Kidney (tissue), 14 donors: ENCODE results near the gene CCNH. TPM values are rescaled to one million over a fixed set of nuclear protein-coding genes. Genes with fewer than 3 reads are reported as not detected.

Experiments
- DNase-seq, 5 donors: peaks; one replicate each; pipeline ENCODE4 v3.0.0-alpha.2; 2013 to 2020
- FAIRE-seq: peaks from 2 replicates; lab custom pipeline; 2012; peaks lifted over from hg19 to GRCh38; lab: Jason Lieb, UNC
- H3K27ac ChIP-seq, 2 donors: one replicate each; pipeline ENCODE4 v1.7.0; 2013; ENCODE audit warnings: low read depth in 2 of 2, low read length in 2 of 2, inconsistent platforms in 1 of 2
- H3K27me3 ChIP-seq: one replicate; pipeline ENCODE4 v1.7.1; 2013; ENCODE audit warnings: low read length, inconsistent platforms; ENCODE audit not compliant: control insufficient read depth, insufficient read depth
- H3K36me3 ChIP-seq, 3 donors: one replicate each; pipeline versions ENCODE4 v1.7.0 to v1.7.1; 2013; ENCODE audit warnings: low read length in 3 of 3, control low read depth in 1 of 3, inconsistent platforms in 1 of 3; ENCODE audit not compliant: insufficient read depth in 3 of 3, control insufficient read depth in 2 of 3
- H3K4me1 ChIP-seq, 3 donors: one replicate each; pipeline versions ENCODE4 v1.7.0 to v1.7.1; 2013; ENCODE audit warnings: low read length in 3 of 3, inconsistent platforms in 1 of 3, low read depth in 1 of 3; ENCODE audit not compliant: control insufficient read depth in 2 of 3, insufficient read depth in 2 of 3
- H3K4me3 ChIP-seq, 3 donors: one replicate each; pipeline versions ENCODE4 v1.7.0 to v1.8.1; 2013; ENCODE audit warnings: low read length in 3 of 3, control low read depth in 1 of 3, inconsistent platforms in 1 of 3
- H3K9ac ChIP-seq, 3 donors: one replicate each; pipeline versions ENCODE4 v1.7.0 to v1.7.1; 2013; ENCODE audit warnings: low read length in 3 of 3, control low read depth in 1 of 3, inconsistent platforms in 1 of 3
- H3K9me3 ChIP-seq, 3 donors: one replicate each; pipeline versions ENCODE4 v1.7.0 to v1.7.1; 2013; ENCODE audit warnings: low read length in 3 of 3, control low read depth in 1 of 3, inconsistent platforms in 1 of 3; ENCODE audit not compliant: control insufficient read depth in 2 of 3, insufficient read depth in 1 of 3
- intact Hi-C: fragments of 100-400 bp; cut with DNase I; formaldehyde crosslinking; loops from one replicate; pipeline ENCODE4 v1.11.1; 2022
- polyA plus RNA-seq: library from polyadenylated mRNA; stranded (reverse); fragments of 350-450 nt; fragmentation: Illumina TruSeq; extraction: RNeasy Lipid Tissue Mini Kit (QIAGEN cat#74804); gene quantifications from one replicate; pipeline ENCODE4 v1.2.3, GENCODE V29; 2014; ENCODE audit warnings: low read depth, low replicate concordance; ENCODE audit not compliant: insufficient read depth
- total RNA-seq: library from RNA; stranded (reverse); fragmentation: NEBNext Ultra II Directional; extraction: Animal tissue kit (Norgen Biotek cat#: 25700); gene quantifications from one replicate; pipeline ENCODE4 v1.2.1, GENCODE V29; 2021
- TF ChIP-seq, protein P1 (sequence below): IDR thresholded peaks from 3 replicates; pipeline ENCODE4 v1.5.1; 2012; ENCODE audit warnings: mild to moderate bottlenecking, moderate library complexity, borderline replicate concordance; ENCODE audit not compliant: insufficient read depth; ENCODE audit errors: extremely low read depth
- donor health status: control.
- donor health status: control.
- donor health status: control.
- donor health status: control.
- donor health status: control.
- donor health status: DM: yes; HTN: yes; CAD: no.
- donor health status: Normal renal cell carcinoma (clear cell type).

CCNH gene
- total and polyA plus RNA-seq, 2 donors from 2014 or later, result 49.7 to 52.6 TPM

DNA sequence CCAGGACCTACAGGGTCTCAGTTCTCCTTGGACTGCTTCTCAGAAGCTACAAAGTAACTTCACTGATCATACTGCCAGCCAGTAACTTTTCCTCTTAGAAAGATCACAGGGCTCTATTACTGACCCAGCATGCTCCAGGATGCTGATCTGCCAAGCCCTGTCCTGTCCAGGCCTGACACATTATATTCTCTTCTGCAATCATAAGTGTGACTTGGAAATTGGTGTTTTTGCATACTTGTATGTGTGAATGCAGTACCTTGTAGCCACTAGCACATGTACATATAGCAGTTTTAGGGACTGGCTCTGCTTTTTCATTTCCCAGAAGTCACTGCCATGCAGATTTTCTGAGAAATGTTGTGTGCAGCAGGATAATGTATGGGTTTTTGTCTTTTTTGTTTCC, 40.1 kb upstream of the CCNH start:
- Histone ChIP-seq H3K27ac (no peak overlapping the region), H3K4me1 (no peaks in the 10 kb centered on the region), H3K4me3 (no peak overlapping the region), H3K9ac (no peak overlapping the region), H3K27me3 (no peaks in the 10 kb centered on the region), H3K36me3 (no peaks in the 10 kb centered on the region), H3K9me3 (no peaks in the 10 kb centered on the region)
- DNase-seq, result no peak
- intact Hi-C loops, result no loop called here
- TF ChIP-seq, protein P1, sequence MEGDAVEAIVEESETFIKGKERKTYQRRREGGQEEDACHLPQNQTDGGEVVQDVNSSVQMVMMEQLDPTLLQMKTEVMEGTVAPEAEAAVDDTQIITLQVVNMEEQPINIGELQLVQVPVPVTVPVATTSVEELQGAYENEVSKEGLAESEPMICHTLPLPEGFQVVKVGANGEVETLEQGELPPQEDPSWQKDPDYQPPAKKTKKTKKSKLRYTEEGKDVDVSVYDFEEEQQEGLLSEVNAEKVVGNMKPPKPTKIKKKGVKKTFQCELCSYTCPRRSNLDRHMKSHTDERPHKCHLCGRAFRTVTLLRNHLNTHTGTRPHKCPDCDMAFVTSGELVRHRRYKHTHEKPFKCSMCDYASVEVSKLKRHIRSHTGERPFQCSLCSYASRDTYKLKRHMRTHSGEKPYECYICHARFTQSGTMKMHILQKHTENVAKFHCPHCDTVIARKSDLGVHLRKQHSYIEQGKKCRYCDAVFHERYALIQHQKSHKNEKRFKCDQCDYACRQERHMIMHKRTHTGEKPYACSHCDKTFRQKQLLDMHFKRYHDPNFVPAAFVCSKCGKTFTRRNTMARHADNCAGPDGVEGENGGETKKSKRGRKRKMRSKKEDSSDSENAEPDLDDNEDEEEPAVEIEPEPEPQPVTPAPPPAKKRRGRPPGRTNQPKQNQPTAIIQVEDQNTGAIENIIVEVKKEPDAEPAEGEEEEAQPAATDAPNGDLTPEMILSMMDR, result no peak
- no peak for FAIRE-seq

DNA sequence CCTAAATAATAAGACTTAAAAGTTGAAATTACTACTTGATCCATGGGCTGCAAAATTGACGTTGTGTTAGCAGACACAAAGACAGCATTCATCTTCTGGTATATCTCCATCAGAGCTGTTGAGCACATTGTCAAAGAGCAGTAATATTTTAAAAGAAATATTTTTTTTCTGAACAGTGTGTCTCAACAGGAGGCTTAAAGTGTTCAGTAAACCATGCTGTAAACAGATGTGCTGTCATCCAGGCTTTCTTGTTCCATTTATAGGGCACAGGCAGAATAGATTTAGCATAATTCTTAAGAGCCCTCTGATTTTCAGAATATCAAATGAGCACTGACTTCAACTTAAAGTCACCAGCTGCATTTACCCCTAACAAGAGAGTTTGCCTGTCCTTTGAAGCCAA, 29.7 kb upstream of the CCNH start:
- FAIRE-seq, result no peak
- Histone ChIP-seq H3K4me3 (no peak overlapping the region), H3K9me3 (peaks cover 0 to 5% (median 0%) of the 10 kb centered on the region in 3 donors), H3K27me3 (no peaks in the 10 kb centered on the region), H3K27ac (no peak overlapping the region), H3K36me3 (no peaks in the 10 kb centered on the region), H3K9ac (no peak overlapping the region), H3K4me1 (no peaks in the 10 kb centered on the region)
- intact Hi-C loops, result no loop called here
- DNase-seq, result no peak
- TF ChIP-seq, protein P1, result no peak

DNA sequence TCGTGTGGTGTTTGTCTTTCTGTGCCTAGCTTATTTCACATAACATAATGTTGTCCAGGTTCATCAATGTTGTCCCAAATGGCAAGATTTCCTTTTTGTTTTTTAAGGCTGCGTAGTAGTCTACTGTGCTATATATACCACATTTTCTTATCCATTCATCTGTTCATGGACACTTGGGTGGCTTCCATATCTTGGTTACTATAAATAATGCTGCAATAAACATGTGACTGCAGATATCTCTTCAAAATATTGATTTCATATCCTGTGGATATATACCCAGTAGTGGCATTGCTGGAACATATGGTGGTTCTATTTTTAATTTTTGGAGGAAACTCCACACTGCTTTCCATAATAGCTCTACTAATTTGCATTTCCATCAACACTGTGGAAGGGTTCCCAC, 25.5 kb upstream of the CCNH start:
- Histone ChIP-seq H3K27ac (no peak overlapping the region), H3K4me3 (no peak overlapping the region), H3K9ac (no peak overlapping the region), H3K9me3 (peaks cover 0 to 5% (median 0%) of the 10 kb centered on the region in 3 donors), H3K36me3 (no peaks in the 10 kb centered on the region), H3K27me3 (no peaks in the 10 kb centered on the region), H3K4me1 (no peaks in the 10 kb centered on the region)
- intact Hi-C loops, result no loop called here
- DNase-seq (no peak), FAIRE-seq (no peak)
- TF ChIP-seq, protein P1, result no peak

DNA sequence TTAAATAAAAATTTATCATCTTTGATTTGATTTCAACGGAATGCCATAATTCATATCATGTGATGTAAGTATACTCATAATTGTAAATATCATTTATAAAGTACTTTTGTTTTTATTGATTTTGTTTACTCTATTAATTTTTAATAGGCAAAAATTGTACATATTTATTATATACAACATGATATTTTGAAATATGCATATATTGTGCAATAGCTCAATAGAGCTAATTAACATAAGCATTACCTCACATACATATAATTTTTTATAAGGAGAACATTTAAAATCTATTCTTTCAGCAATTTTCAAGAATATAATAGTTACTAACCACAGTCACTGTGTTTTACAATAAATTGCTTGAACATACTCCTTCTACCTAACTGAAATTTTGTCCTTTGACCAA, 25.0 kb upstream of the CCNH start:
- Histone ChIP-seq H3K9me3 (peaks cover 0 to 5% (median 0%) of the 10 kb centered on the region in 3 donors), H3K9ac (no peak overlapping the region), H3K27me3 (no peaks in the 10 kb centered on the region), H3K27ac (no peak overlapping the region), H3K4me1 (no peaks in the 10 kb centered on the region), H3K4me3 (no peak overlapping the region), H3K36me3 (no peaks in the 10 kb centered on the region)
- intact Hi-C loops, result no loop called here
- no peak for DNase-seq
- TF ChIP-seq, protein P1, result no peak
- FAIRE-seq, result peak; percentile 79
